OCI-LY7 (cell line): ENCODE measurements around the gene OSGIN1. TPM values are rescaled to one million over a fixed set of nuclear protein-coding genes. Genes with fewer than 3 reads are reported as not detected.

Experiments
- BruUV-seq: library from RNA; stranded (reverse); fragments of 400-500 nt; replicated peaks from 2 replicates; lab custom pipeline; 2021; lab: Mats Ljungman, UMichigan
- CTCF ChIA-PET: fragments of 300-600 bp; sonication (Branson Sonifier 250); formaldehyde crosslinking; loops from one replicate; lab custom pipeline; 2022; ENCODE audit warnings: antibody characterized with exemption; ENCODE audit not compliant: unreplicated experiment; lab: Charles Lee
- POLR2A ChIA-PET: fragments of 300-600 bp; sonication (Branson Sonifier 250); formaldehyde crosslinking; loops from one replicate; lab custom pipeline; 2022; ENCODE audit warnings: antibody characterized with exemption; lab: Charles Lee
- DNase-seq: peaks from one replicate; pipeline ENCODE4 v3.0.0-alpha.2; 2015; ENCODE audit warnings: low spot score
- H2AFZ ChIP-seq: fragments of 200-600 bp; sonication (generic), shearing (Covaris generic); 2 replicates; pipeline ENCODE4 v1.6.1; 2014; ENCODE audit warnings: mild to moderate bottlenecking, antibody characterized with exemption, low read length, moderate library complexity
- H3K27ac ChIP-seq: fragments of 200-600 bp; sonication (generic); 2 replicates; pipeline ENCODE4 v1.5.1; 2014; ENCODE audit warnings: mixed run types, low read depth, mild to moderate bottlenecking, moderate library complexity, low read length, inconsistent platforms; ENCODE audit not compliant: poor library complexity, severe bottlenecking
- H3K36me3 ChIP-seq: fragments of 200-600 bp; sonication (generic); 2 replicates; pipeline ENCODE4 v1.6.1; 2014; ENCODE audit warnings: mild to moderate bottlenecking, antibody characterized with exemption, low read length, moderate library complexity, mixed read lengths; ENCODE audit not compliant: insufficient read depth
- H3K4me1 ChIP-seq: fragments of 200-600 bp; sonication (generic); 2 replicates; pipeline ENCODE4 v1.5.1; 2014; ENCODE audit warnings: mild to moderate bottlenecking, low read length; ENCODE audit not compliant: insufficient read depth, poor library complexity, severe bottlenecking
- H3K4me2 ChIP-seq: fragments of 200-600 bp; sonication (generic); 2 replicates; pipeline ENCODE4 v1.6.1; 2014; ENCODE audit warnings: mild to moderate bottlenecking, low read length
- H3K4me3 ChIP-seq: fragments of 200-600 bp; sonication (generic); 2 replicates; pipeline ENCODE4 v1.5.1; 2014; ENCODE audit warnings: mild to moderate bottlenecking, low read depth, low read length; ENCODE audit not compliant: poor library complexity, severe bottlenecking
- H3K79me2 ChIP-seq: fragments of 200-600 bp; sonication (generic); 2 replicates; pipeline ENCODE4 v1.6.1; 2016; ENCODE audit warnings: low read depth, mild to moderate bottlenecking, low read length, moderate library complexity, mixed read lengths; ENCODE audit not compliant: insufficient read depth
- H3K9me2 ChIP-seq: fragments of 200-600 bp; sonication (generic); 2 replicates; pipeline ENCODE4 v1.6.1; 2016; ENCODE audit warnings: mild to moderate bottlenecking, low read length, mixed read lengths; ENCODE audit not compliant: insufficient read depth
- H3K9me3 ChIP-seq: fragments of 200-600 bp; sonication (generic); 2 replicates; pipeline ENCODE4 v1.6.1; 2014; ENCODE audit warnings: mild to moderate bottlenecking, mixed run types, low read length, mixed read lengths
- H4K20me1 ChIP-seq: fragments of 200-600 bp; sonication (generic); 2 replicates; pipeline ENCODE4 v1.6.1; 2014; ENCODE audit warnings: mild to moderate bottlenecking, antibody characterized with exemption, low read length, moderate library complexity, mixed read lengths; ENCODE audit not compliant: insufficient read depth
- EZH2phosphoT487 ChIP-seq: fragments of 200-600 bp; sonication (generic); IDR thresholded peaks from 2 replicates; pipeline ENCODE4 v1.6.1; 2018; ENCODE audit warnings: low read depth, borderline replicate concordance, mild to moderate bottlenecking, mixed run types, antibody characterized with exemption, low read length, moderate library complexity, mixed read lengths
- intact Hi-C: fragments of 100-400 bp; cut with micrococcal nuclease; formaldehyde crosslinking; loops from one replicate; pipeline ENCODE4 v1.10.0; 2022; ENCODE audit not compliant: unreplicated experiment
- total RNA-seq, 2 experiments: library from RNA; depleted of rRNA in 1 of 2; stranded (reverse); fragments of >200 nt in 1 of 2; shearing (Covaris generic) in 1 of 2; gene quantifications; 2 replicates each; pipeline ENCODE4 v1.2.3, GENCODE V29; 2014 to 2022
- TF ChIP-seq, protein P1 (sequence below): fragments of 200-600 bp; sonication (generic); conservative IDR thresholded peaks from 2 replicates; pipeline ENCODE4 v1.5.1; 2014; ENCODE audit warnings: mild to moderate bottlenecking, antibody characterized with exemption, low read length, moderate library complexity, mixed read lengths

OSGIN1 gene
- total RNA-seq, 2 experiments from 2014 or later = 0.28 to 1.0 TPM

GRCh38 chr16:83994703-83995102, 41.7 kb downstream of the OSGIN1 start:
- H3K79me2 ChIP-seq = no peaks in the 10 kb centered on the region
- ChIA-PET CTCF (no interaction called here), POLR2A (interaction anchor here (1.1 kb wide), 1 partner anchor 11 kb away, joined by 3 read pairs; no protein-coding TSS in a partner anchor)
- DNase-seq = no peak
- no peaks in the 10 kb centered on the region for H3K4me1 ChIP-seq
- H3K36me3 ChIP-seq = no peaks in the 10 kb centered on the region
- BruUV-seq = no TSS peak
- H3K4me2 ChIP-seq = no peak overlapping the region
- H3K4me3 ChIP-seq = no peak overlapping the region
- intact Hi-C loops = no loop called here
- no peaks in the 10 kb centered on the region for H4K20me1 ChIP-seq
- H2AFZ ChIP-seq = no peak overlapping the region
- H3K9me3 ChIP-seq = no peaks in the 10 kb centered on the region
- no peaks in the 10 kb centered on the region for H3K9me2 ChIP-seq
- TF ChIP-seq, protein P1, sequence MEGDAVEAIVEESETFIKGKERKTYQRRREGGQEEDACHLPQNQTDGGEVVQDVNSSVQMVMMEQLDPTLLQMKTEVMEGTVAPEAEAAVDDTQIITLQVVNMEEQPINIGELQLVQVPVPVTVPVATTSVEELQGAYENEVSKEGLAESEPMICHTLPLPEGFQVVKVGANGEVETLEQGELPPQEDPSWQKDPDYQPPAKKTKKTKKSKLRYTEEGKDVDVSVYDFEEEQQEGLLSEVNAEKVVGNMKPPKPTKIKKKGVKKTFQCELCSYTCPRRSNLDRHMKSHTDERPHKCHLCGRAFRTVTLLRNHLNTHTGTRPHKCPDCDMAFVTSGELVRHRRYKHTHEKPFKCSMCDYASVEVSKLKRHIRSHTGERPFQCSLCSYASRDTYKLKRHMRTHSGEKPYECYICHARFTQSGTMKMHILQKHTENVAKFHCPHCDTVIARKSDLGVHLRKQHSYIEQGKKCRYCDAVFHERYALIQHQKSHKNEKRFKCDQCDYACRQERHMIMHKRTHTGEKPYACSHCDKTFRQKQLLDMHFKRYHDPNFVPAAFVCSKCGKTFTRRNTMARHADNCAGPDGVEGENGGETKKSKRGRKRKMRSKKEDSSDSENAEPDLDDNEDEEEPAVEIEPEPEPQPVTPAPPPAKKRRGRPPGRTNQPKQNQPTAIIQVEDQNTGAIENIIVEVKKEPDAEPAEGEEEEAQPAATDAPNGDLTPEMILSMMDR = no peak
- TF ChIP-seq EZH2phosphoT487 = no peak
- H3K27ac ChIP-seq = no peak overlapping the region

DNA sequence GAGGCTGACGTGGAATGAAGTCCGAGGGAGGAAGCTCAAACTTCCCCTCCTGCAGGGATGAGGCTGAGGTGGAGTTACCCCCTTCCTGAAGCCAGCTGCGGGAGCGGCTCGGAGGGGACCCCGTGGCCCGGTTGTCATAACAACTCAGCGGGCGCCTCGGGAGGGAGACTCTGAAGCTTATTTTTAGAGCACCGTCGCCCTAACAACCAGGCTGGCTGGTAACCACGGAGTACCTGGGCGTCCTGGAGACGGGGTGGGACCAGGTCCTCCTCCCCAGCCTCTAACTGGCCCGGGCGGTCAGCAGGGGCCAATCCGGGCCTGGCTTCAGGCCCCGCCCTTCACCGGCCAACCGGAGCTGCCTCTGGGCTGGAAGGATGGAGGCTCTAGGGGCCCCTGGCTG, 42.7 kb downstream of the OSGIN1 start:
- Histone ChIP-seq H3K79me2 (no peaks in the 10 kb centered on the region), H3K4me1 (no peaks in the 10 kb centered on the region), H3K9me2 (no peaks in the 10 kb centered on the region), H3K27ac (no peak overlapping the region), H3K4me3 (no peak overlapping the region), H3K36me3 (no peaks in the 10 kb centered on the region), H4K20me1 (no peaks in the 10 kb centered on the region), H3K4me2 (no peak overlapping the region), H2AFZ (no peak overlapping the region), H3K9me3 (no peaks in the 10 kb centered on the region)
- no TSS peak for BruUV-seq
- TF ChIP-seq, protein P1 = no peak
- no peak for TF ChIP-seq EZH2phosphoT487
- intact Hi-C loops = no loop called here
- POLR2A ChIA-PET = interaction anchor here (0.6 to 1.1 kb wide), 2 partner anchors 10 to 17 kb away, joined by 3 to 5 read pairs; no protein-coding TSS in a partner anchor
- CTCF ChIA-PET = no interaction called here
- no peak for DNase-seq

DNA sequence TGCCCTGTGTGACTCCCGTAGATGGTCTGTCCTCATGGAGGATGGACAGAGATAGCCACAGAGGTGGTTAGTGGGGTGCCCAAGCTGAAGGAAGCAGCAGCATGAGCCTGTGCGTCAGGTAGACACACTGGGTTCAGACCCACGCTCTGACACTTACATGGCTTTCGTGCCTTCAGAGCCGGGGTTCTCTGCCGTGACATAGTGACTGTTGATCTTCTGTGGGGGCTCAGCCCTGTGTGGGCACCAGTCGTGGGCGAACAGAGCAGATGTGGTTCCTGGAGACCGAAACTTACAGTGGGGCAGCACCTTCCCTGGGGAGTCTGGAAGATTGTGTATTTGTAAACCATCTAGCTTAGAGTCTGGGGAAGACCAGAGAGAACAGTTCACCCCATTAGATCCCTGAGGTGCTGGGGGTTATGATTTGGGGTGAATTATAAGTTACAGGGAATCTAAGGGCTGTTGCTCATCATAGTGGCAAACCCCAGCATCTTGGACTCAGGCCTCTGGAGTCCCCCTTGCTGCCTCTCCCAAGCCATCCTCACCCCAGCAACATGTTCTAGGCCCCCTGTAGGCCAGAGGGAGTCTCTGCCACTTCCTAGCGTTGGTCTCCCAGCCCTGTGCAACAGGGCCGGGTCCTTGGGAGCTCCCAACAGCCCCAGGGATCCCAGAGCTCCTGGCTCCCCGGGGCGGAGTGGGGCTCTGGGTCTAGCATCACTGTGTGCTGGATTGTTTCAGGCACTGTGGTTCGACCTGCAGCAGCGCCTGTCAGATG, 43.6 kb downstream of the OSGIN1 start:
- Histone ChIP-seq H3K79me2 (no peaks in the 10 kb centered on the region), H3K4me1 (no peaks in the 10 kb centered on the region), H3K4me2 (no peak overlapping the region), H3K9me3 (no peaks in the 10 kb centered on the region), H3K4me3 (no peak overlapping the region), H3K27ac (no peak overlapping the region), H3K36me3 (no peaks in the 10 kb centered on the region), H2AFZ (no peak overlapping the region), H3K9me2 (no peaks in the 10 kb centered on the region), H4K20me1 (no peaks in the 10 kb centered on the region)
- DNase-seq = no peak
- no TSS peak for BruUV-seq
- ChIA-PET POLR2A (no interaction called here), CTCF (no interaction called here)
- intact Hi-C loops = no loop called here
- TF ChIP-seq, protein P1 = peak; percentile 49; the same call in 1 of the 2 replicates
- TF ChIP-seq EZH2phosphoT487 = no peak
